ENCODE measurements around the gene ARHGAP19.

Gene ARHGAP19, protein sequence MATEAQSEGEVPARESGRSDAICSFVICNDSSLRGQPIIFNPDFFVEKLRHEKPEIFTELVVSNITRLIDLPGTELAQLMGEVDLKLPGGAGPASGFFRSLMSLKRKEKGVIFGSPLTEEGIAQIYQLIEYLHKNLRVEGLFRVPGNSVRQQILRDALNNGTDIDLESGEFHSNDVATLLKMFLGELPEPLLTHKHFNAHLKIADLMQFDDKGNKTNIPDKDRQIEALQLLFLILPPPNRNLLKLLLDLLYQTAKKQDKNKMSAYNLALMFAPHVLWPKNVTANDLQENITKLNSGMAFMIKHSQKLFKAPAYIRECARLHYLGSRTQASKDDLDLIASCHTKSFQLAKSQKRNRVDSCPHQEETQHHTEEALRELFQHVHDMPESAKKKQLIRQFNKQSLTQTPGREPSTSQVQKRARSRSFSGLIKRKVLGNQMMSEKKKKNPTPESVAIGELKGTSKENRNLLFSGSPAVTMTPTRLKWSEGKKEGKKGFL

GRCh38 chr10:97292097-97292861, at the start of gene ARHGAP19:
TSS of gene ARHGAP19 (minus strand) at chr10:97292637. CDS start at chr10:97292627, 10 bp downstream.
- peak; percentile 82 to 93 (median 91) for DNase-seq (ENCODE audit: low read depth in 3 of 3)

DNA sequence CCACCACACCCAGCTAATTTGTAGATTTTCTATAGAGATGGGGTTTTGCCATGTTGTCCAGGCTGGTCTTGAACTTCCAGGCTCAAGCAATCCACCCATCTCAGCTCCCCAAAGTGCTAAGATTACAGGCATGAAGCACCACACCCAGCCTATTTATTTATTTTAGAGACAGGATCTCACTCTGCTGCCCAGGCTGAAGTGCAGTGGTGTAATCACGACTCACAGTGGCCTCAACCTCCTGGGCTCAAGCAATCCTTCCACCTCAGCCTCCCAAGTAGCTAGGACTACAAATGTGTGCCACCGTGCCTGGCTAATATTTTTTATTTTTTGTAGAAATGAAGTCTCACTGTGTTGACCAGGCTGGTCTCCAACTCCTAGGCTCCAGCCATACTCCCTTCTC, 49.0 kb upstream of the ARHGAP19 start:
- DNase-seq (ENCODE audit: low read depth in 3 of 3): no peak

DNA sequence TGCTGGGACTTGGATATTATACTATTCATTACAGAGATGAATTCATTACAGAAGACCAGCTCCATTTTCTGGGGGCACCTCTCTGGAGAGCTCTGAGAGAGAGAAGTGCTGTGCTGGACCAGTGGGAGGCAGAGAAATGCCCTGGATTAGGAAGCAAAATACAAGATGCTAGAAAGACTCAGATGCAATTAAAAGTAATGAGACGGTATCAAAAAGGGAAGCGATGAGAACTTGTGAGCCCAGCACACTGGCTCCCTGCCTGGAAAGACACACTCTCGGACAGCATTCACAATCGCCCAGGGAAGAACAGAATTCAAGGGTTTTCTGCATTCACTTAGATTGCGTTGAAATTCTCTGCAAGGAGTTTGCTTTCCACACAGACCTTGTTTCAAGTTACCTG, 45.6 kb upstream of the ARHGAP19 start:
- no peak for DNase-seq (ENCODE audit: low read depth in 3 of 3)

- DNase-seq (ENCODE audit: low read depth in 3 of 3): no peak
Measured at GRCh38 chr10:97336942-97337831, 44.8 kb upstream of the ARHGAP19 start.

- DNase-seq (ENCODE audit: low read depth in 3 of 3): no peak
Measured at GRCh38 chr10:97336446-97336845, 44.0 kb upstream of the ARHGAP19 start.

- DNase-seq (ENCODE audit: low read depth in 3 of 3): no peak
Measured at GRCh38 chr10:97336006-97336405, 43.6 kb upstream of the ARHGAP19 start.

- no peak for DNase-seq (ENCODE audit: low read depth in 3 of 3)
Measured at GRCh38 chr10:97335188-97335619, 42.8 kb upstream of the ARHGAP19 start.

DNA sequence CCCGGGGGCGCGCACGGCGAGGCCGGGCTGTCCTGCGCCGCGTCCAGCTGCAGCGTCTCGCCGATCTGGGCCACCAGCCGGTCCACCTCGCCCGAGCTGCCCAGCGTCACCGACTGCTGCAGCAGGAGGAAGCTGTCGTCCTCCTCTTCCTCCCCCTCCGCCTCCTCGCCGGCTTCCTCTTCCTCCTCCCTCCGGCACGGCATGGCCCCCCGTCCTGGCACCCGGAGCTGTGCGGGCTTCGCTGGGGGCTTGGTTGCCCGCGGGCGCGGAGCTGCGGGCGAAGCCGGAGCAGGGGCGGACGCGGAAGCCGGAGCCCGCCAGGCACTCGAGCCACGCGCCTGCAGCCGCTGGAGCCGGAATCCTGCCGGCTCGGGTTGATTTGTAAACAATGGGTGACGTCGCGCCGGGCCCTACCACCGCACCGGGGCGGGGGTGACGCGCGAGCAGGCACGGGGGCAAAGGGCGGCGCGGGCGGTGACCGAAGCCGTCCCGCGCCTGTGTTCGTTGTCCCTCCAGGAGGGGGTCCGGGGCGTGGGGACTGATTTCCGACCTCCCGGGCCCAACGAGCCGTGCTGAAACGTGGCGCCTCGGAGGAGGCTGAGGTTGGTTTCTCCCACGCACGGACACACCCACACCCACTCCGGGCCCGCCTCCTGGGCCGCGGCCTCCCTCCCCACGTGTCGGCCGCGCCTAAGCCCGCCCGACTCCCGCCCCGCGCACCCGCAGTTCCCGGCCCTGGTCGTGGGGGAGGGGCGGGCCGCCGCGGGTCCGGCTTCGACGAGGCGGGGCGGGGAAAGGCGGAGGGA, 42.1 kb upstream of the ARHGAP19 start, which contains the start of gene FRAT2:
FRAT2 (minus strand) TSS at position 360 of the 806 bp plus-strand sequence; CDS start at position 203, 157 bp downstream.
- DNase-seq (ENCODE audit: low read depth in 3 of 3): peak; percentile 68 to 80 (median 71)

- peak in 1 of 3 donors; percentile 26 for DNase-seq (ENCODE audit: low read depth in 3 of 3)
Measured at GRCh38 chr10:97333601-97334369, 41.3 kb upstream of the ARHGAP19 start.

- no peak for DNase-seq (ENCODE audit: low read depth in 3 of 3)
Measured at GRCh38 chr10:97333351-97333600, 40.8 kb upstream of the ARHGAP19 start.

GRCh38 chr10:97332591-97333350, 40.3 kb upstream of the ARHGAP19 start:
- DNase-seq (ENCODE audit: low read depth in 3 of 3): no peak

GRCh38 chr10:97331153-97331703, 38.8 kb upstream of the ARHGAP19 start:
- DNase-seq (ENCODE audit: low read depth in 3 of 3): no peak

DNA sequence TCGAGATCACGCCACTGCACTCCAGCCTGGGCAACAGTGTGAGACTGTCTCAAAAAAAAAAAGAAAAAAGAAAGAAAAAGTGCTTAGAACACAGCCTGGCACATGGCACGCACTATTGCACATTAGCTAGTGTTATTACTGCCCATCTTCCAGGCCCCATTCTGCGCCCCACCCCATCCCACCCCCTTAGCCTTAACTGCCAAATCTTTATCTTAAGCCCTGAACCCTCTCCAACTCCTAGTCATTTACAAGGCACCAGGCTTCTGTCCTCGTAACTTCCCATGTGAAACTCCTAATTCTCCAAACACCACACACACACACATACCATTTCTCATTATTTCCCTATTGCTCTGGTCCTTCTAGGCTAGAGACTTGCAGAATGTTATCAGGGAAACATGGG, 37.3 kb upstream of the ARHGAP19 start:
- no peak for DNase-seq (ENCODE audit: low read depth in 3 of 3)

GRCh38 chr10:97328646-97329453, 36.4 kb upstream of the ARHGAP19 start:
- DNase-seq (ENCODE audit: low read depth in 3 of 3): no peak

DNA sequence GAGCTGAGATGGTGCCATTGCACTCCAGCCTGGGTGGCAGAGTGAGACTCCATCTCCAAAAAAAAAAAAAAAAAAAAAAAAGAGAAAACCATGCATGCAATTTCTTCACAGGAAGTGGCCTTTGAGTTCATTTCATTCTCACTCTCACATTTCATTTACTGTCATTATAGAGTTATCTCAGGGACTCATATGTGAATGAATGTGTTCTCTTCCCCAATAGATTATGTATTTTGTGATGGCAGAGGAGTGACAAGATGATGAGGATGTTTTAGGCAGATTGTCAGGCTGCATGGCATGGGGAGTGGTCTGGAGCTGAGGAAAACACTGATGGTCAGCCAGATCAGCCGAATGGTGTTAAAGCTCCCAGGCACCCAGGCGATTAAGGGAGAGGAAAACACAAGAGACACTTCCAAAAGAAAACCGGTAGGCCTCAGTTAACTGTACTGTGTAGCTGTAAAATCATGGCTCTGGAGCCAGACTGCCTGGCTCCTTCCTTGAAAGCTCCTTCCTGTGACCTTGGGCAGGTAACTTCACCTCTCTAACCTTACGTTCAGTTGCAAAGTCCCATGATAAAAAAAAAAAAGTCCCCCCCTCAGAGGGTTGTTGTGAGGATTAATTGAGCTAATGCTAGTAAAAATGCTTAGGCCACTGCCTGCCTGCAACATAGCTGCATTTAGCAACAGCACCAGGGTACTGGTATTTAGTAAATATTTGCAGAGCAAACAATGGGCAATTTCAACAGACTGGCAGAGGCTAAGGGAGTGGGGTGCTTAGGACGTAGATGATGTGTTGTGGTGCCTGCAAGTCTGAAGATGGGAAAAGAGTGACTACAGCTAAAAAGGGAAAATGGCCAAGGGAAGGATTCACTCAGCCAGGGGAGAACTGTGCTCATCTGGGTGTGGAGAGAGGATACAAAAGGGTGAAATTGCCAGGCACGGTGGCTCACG, 35.2 kb upstream of the ARHGAP19 start:
- no peak for DNase-seq (ENCODE audit: low read depth in 3 of 3)

DNA sequence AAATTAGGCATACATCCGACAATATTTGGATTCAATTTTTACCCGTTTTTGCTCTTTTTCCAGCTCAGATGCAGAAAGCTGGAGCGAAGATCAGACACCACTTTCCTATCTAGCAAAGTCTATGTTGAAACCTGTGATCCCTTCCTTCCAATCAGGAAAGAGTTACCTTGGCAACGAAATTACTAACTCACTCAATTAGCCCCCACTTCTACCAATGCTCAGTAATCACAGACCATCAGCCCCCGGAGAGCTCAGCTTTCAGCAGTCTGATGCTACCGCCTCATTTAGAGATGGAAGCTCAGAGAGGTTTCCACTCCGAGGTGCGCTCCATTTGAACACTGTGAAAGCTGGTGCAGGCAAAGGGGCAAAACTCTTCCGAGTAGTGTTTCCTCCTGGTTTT, 33.3 kb upstream of the ARHGAP19 start:
- no peak for DNase-seq (ENCODE audit: low read depth in 3 of 3)

GRCh38 chr10:97323501-97323900, 31.1 kb upstream of the ARHGAP19 start:
- no peak for DNase-seq (ENCODE audit: low read depth in 3 of 3)

All from stimulated activated CD4-positive, alpha-beta T cell treated with anti-CD3 and anti-CD28 coated beads, TNF-alpha, amount 100 ng/mL, for 48 hours (primary cell).